Neural cell (in vitro differentiated cells): ENCODE data around the gene NUTM1. TPM values are rescaled to one million over a fixed set of nuclear protein-coding genes. Genes with fewer than 3 reads are reported as not detected.

Source experiments
- H2AFZ ChIP-seq: fragments of 200-600, 300-800 bp; sonication (generic), shearing (Covaris generic); 2 replicates; pipeline ENCODE4 v1.6.0; 2014; ENCODE audit warnings: low read depth, mild to moderate bottlenecking, antibody characterized with exemption, low read length, moderate library complexity
- H3F3A ChIP-seq: fragments of 200-600 bp; shearing (Covaris generic); 2 replicates; pipeline ENCODE4 v1.6.1; 2016; ENCODE audit warnings: mild to moderate bottlenecking, moderate library complexity, mixed read lengths, antibody characterized with exemption, low read length; ENCODE audit not compliant: insufficient read depth, poor library complexity, severe bottlenecking
- H3K27ac ChIP-seq: fragments of 200-600, 300-800 bp; sonication (generic), shearing (Covaris generic); 2 replicates; pipeline ENCODE4 v1.5.1; 2014; ENCODE audit warnings: mild to moderate bottlenecking, low read length, moderate library complexity
- H3K27me3 ChIP-seq: fragments of 300-800, 200-600 bp; sonication (generic), shearing (Covaris generic); 2 replicates; pipeline ENCODE4 v1.6.0; 2014; ENCODE audit warnings: mild to moderate bottlenecking, low read depth, low read length, moderate library complexity; ENCODE audit not compliant: insufficient read depth
- H3K36me3 ChIP-seq: fragments of 300-800, 200-600 bp; sonication (generic), shearing (Covaris generic); 2 replicates; pipeline ENCODE4 v1.5.1; 2014; ENCODE audit warnings: mild to moderate bottlenecking, antibody characterized with exemption, low read length, moderate library complexity; ENCODE audit not compliant: insufficient read depth
- H3K4me2 ChIP-seq: fragments of 300-800, 200-600 bp; sonication (generic), shearing (Covaris generic); 2 replicates; pipeline ENCODE4 v1.6.0; 2014; ENCODE audit warnings: mild to moderate bottlenecking, low read length
- H3K4me3 ChIP-seq: fragments of 300-800, 200-600 bp; sonication (generic), shearing (Covaris generic); 2 replicates; pipeline ENCODE4 v1.5.1; 2014; ENCODE audit warnings: mild to moderate bottlenecking, low read length, moderate library complexity
- H3K79me2 ChIP-seq: fragments of 200-600 bp; shearing (Covaris generic); replicated peaks from 2 replicates; pipeline ENCODE4 v1.6.0; 2014; ENCODE audit warnings: mild to moderate bottlenecking, low read length, moderate library complexity; ENCODE audit not compliant: insufficient read depth
- H3K9ac ChIP-seq: fragments of 300-800, 200-600 bp; sonication (generic), shearing (Covaris generic); 2 replicates; pipeline ENCODE4 v1.6.1; 2016; ENCODE audit warnings: mild to moderate bottlenecking, low read length, mixed read lengths
- H3K9me2 ChIP-seq: fragments of 200-600 bp; shearing (Covaris generic); 2 replicates; pipeline ENCODE4 v1.6.1; 2016; ENCODE audit warnings: mild to moderate bottlenecking, low read length, mixed read lengths; ENCODE audit not compliant: insufficient read depth
- H3K9me3 ChIP-seq: fragments of 200-600, 300-800 bp; sonication (generic), shearing (Covaris generic); 2 replicates; pipeline ENCODE4 v1.6.1; 2016; ENCODE audit warnings: mild to moderate bottlenecking, mixed run types, low read length, moderate library complexity, mixed read lengths
- H4K20me1 ChIP-seq: fragments of 200-600 bp; shearing (Covaris generic); 2 replicates; pipeline ENCODE4 v1.6.1; 2016; ENCODE audit warnings: mild to moderate bottlenecking, mixed run types; ENCODE audit not compliant: insufficient read depth
- EP300 ChIP-seq: fragments of 450-650 bp; conservative IDR thresholded peaks from 2 replicates; pipeline ENCODE4 v1.6.1; 2014; ENCODE audit warnings: antibody characterized with exemption, mild to moderate bottlenecking, moderate library complexity; ENCODE audit not compliant: poor library complexity, severe bottlenecking
- EZH2 ChIP-seq: fragments of 200-600, 300-800 bp; shearing (Covaris generic), sonication (generic); IDR thresholded peaks from 2 replicates; pipeline ENCODE4 v1.6.1; 2014; ENCODE audit warnings: antibody characterized with exemption, low read length, borderline replicate concordance, mild to moderate bottlenecking; ENCODE audit not compliant: insufficient read depth, poor library complexity, severe bottlenecking
- MXI1 ChIP-seq: fragments of 450-650 bp; conservative IDR thresholded peaks from 2 replicates; pipeline ENCODE4 v1.6.1; 2014; ENCODE audit warnings: antibody characterized with exemption, mild to moderate bottlenecking; ENCODE audit not compliant: poor library complexity, severe bottlenecking
- POLR2AphosphoS5 ChIP-seq: IDR thresholded peaks from 2 replicates; pipeline ENCODE4 v1.6.1; 2012
- RAD21 ChIP-seq: fragments of 450-650 bp; conservative IDR thresholded peaks from 2 replicates; pipeline ENCODE4 v1.6.1; 2014; ENCODE audit warnings: antibody characterized with exemption, mild to moderate bottlenecking, moderate library complexity
- TAF1 ChIP-seq: IDR thresholded peaks from 2 replicates; pipeline ENCODE4 v1.6.1; 2012; ENCODE audit warnings: low read depth
- polyA plus RNA-seq: library from polyadenylated mRNA; depleted of rRNA; stranded (reverse); fragments of >200 nt; gene quantifications from 2 replicates; pipeline ENCODE4 v1.2.3, GENCODE V29; 2014
- TF ChIP-seq, protein P1 (sequence below): IDR thresholded peaks from 2 replicates; pipeline ENCODE4 v1.6.1; 2012; ENCODE audit warnings: borderline replicate concordance
- TF ChIP-seq, protein P2 (sequence below): fragments of 450-650 bp; IDR thresholded peaks from 2 replicates; pipeline ENCODE4 v1.5.1; 2014; ENCODE audit warnings: antibody characterized with exemption, mild to moderate bottlenecking, moderate library complexity; ENCODE audit not compliant: poor library complexity, severe bottlenecking

The NUTM1 gene
- polyA plus RNA-seq, 1 donor from 2014 or later = not detected

DNA sequence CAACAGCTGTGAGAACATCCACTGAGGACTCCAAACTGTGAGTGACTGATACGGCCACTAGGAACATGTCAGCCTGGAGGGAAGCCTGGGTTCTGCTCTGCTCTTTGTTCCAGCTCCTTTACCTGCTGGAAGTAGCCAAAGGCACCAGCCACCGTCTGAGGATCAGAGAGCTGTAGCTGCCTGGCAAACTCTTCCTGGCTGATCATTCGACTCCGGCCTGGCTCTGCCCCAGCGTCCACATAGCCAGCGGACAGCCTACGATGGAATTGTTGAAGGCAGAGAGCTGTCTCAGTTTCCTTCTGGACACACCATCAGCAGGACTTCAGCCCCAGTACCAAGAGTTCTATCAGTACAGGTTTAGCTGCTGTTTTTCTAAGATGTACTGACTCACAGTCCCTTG, 18.2 kb downstream of the NUTM1 start:
- H3K9ac ChIP-seq = no peak overlapping the region
- H3K36me3 ChIP-seq = peaks cover 3% of the 10 kb centered on the region
- TF ChIP-seq EP300 = no peak
- TF ChIP-seq POLR2AphosphoS5 = no peak
- no peak for TF ChIP-seq EZH2
- TF ChIP-seq, protein P1, sequence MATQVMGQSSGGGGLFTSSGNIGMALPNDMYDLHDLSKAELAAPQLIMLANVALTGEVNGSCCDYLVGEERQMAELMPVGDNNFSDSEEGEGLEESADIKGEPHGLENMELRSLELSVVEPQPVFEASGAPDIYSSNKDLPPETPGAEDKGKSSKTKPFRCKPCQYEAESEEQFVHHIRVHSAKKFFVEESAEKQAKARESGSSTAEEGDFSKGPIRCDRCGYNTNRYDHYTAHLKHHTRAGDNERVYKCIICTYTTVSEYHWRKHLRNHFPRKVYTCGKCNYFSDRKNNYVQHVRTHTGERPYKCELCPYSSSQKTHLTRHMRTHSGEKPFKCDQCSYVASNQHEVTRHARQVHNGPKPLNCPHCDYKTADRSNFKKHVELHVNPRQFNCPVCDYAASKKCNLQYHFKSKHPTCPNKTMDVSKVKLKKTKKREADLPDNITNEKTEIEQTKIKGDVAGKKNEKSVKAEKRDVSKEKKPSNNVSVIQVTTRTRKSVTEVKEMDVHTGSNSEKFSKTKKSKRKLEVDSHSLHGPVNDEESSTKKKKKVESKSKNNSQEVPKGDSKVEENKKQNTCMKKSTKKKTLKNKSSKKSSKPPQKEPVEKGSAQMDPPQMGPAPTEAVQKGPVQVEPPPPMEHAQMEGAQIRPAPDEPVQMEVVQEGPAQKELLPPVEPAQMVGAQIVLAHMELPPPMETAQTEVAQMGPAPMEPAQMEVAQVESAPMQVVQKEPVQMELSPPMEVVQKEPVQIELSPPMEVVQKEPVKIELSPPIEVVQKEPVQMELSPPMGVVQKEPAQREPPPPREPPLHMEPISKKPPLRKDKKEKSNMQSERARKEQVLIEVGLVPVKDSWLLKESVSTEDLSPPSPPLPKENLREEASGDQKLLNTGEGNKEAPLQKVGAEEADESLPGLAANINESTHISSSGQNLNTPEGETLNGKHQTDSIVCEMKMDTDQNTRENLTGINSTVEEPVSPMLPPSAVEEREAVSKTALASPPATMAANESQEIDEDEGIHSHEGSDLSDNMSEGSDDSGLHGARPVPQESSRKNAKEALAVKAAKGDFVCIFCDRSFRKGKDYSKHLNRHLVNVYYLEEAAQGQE = no peak
- TF ChIP-seq MXI1 = no peak
- H2AFZ ChIP-seq = no peak overlapping the region
- H3K4me3 ChIP-seq = no peak overlapping the region
- no peak overlapping the region for H3K4me2 ChIP-seq
- H3K9me3 ChIP-seq = no peaks in the 10 kb centered on the region
- H3K27ac ChIP-seq = no peak overlapping the region
- H3K79me2 ChIP-seq = peaks cover 8% of the 10 kb centered on the region
- H4K20me1 ChIP-seq = no peaks in the 10 kb centered on the region
- H3F3A ChIP-seq = no peaks in the 10 kb centered on the region
- H3K27me3 ChIP-seq = no peaks in the 10 kb centered on the region
- no peaks in the 10 kb centered on the region for H3K9me2 ChIP-seq

DNA sequence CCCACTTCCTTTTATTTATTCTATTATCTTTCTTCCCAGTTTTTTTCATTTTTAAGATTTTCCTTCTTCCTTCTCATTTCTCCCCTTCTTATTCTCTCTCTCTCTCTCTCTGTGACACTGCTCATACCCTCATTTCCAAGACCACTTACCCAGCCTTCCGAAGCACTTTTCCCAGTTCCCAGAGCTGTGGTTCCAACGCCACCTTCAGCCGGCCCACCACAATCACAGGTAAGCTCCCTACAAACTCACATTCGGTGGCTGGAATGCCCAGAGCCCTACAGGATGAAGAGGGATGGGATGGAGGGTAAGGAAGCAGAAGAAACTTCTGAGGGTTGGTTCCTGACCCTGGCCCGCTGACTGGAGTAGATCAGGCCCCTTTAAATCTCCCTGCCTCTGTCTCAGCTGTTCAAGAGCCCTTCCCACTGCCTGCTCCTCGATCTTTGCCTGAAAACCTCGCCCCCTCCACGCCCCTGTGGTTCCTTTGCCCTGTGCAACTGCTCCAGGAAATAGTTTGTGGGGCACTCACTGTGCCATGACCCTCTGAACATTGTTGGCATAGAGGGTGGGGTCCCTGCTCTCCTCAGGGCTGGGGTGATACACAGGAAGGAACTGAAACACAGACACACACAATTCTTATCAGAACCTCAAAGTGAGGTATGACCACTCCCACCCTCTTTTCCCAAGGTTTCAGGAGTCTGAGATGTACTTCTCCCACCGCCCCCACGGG, 19.1 kb downstream of the NUTM1 start:
- no peak overlapping the region for H2AFZ ChIP-seq
- no peaks in the 10 kb centered on the region for H3K27me3 ChIP-seq
- no peak overlapping the region for H3K9ac ChIP-seq
- peaks cover 3% of the 10 kb centered on the region for H3F3A ChIP-seq
- no peaks in the 10 kb centered on the region for H3K9me2 ChIP-seq
- H3K79me2 ChIP-seq = peaks cover 8% of the 10 kb centered on the region
- peaks cover 3% of the 10 kb centered on the region for H3K36me3 ChIP-seq
- H3K27ac ChIP-seq = no peak overlapping the region
- no peaks in the 10 kb centered on the region for H4K20me1 ChIP-seq
- H3K4me2 ChIP-seq = no peak overlapping the region
- TF ChIP-seq, protein P2, sequence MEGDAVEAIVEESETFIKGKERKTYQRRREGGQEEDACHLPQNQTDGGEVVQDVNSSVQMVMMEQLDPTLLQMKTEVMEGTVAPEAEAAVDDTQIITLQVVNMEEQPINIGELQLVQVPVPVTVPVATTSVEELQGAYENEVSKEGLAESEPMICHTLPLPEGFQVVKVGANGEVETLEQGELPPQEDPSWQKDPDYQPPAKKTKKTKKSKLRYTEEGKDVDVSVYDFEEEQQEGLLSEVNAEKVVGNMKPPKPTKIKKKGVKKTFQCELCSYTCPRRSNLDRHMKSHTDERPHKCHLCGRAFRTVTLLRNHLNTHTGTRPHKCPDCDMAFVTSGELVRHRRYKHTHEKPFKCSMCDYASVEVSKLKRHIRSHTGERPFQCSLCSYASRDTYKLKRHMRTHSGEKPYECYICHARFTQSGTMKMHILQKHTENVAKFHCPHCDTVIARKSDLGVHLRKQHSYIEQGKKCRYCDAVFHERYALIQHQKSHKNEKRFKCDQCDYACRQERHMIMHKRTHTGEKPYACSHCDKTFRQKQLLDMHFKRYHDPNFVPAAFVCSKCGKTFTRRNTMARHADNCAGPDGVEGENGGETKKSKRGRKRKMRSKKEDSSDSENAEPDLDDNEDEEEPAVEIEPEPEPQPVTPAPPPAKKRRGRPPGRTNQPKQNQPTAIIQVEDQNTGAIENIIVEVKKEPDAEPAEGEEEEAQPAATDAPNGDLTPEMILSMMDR = no peak
- TF ChIP-seq POLR2AphosphoS5 = no peak
- no peak for TF ChIP-seq RAD21
- TF ChIP-seq TAF1 = no peak
- no peak for TF ChIP-seq EZH2
- TF ChIP-seq, protein P1 = no peak
- H3K4me3 ChIP-seq = no peak overlapping the region
- H3K9me3 ChIP-seq = no peaks in the 10 kb centered on the region
